ENCODE data around the gene UFC1. TPM values are rescaled to one million over a fixed set of nuclear protein-coding genes. Genes with fewer than 3 reads are reported as not detected.

The UFC1 gene
- total RNA-seq, 1 experiment from 2014 or later = 63.7 TPM

DNA sequence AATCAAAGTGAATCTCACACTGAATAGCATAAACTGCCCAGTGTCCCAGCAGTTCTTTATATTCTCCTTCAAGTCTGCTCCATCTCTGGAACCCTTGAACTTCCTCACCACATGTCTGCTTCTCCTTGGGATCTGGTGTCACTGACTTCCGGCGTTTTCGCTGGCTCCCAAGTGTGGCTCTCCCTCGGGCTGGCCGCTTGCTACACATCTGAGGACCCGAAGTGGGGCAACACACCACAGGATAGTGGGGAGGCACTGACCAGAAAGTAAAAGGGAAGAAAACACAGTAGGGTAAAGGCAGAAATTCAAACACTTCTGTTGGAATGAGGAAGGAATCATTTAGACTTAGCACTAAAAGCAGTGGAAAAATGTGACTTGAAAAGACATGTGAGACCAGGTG is 30.8 kb upstream of the UFC1 start:
- POLR2A ChIA-PET = no interaction called here
- CTCF ChIA-PET = no interaction called here
- H4K20me1 ChIP-seq (ENCODE audit: insufficient read depth) = no peaks in the 10 kb centered on the region
- BruUV-seq (replicated peaks) = no TSS peak
- no peaks in the 10 kb centered on the region for H3K27me3 ChIP-seq (ENCODE audit: insufficient read depth, low read length)
- intact Hi-C loops (cut with micrococcal nuclease) = no loop called here
- no peak overlapping the region for H2AFZ ChIP-seq (ENCODE audit: low read depth, low read length, poor library complexity, severe bottlenecking)
- RAD21 ChIA-PET (ENCODE audit: low non-redundant PET in 1 of 2, low total read pairs in 2 of 2, uncharacterized antibody in 2 of 2, unreplicated experiment in 2 of 2) = no interaction called here
- H3K4me3 ChIP-seq (replicated peaks in 1 of 2; ENCODE audit: low read depth in 1 of 2, low read length in 2 of 2) = no peak overlapping the region
- peaks cover 10 to 21% of the 10 kb centered on the region in 2 experiments for H3K4me1 ChIP-seq (ENCODE audit: control insufficient read depth in 1 of 2, insufficient read depth in 2 of 2, low read length in 2 of 2)
- DNase-seq (ENCODE audit: low read depth, low spot score) = no peak
- no peak for TF ChIP-seq CEBPB (IDR thresholded peaks at IDR 0.05; ENCODE audit: low read depth)
- TF ChIP-seq TCF7L2 (IDR thresholded peaks at IDR 0.05; ENCODE audit: borderline replicate concordance, extremely low read depth, insufficient read depth, insufficient read length) = no peak
- no peak for TF ChIP-seq YY1 (IDR thresholded peaks at IDR 0.05; ENCODE audit: extremely low read depth, insufficient replicate concordance, low read depth, low read length)
- no peak for TF ChIP-seq EZH2phosphoT487 (IDR thresholded peaks at IDR 0.05; ENCODE audit: borderline replicate concordance)
- TF ChIP-seq ZFX (IDR thresholded peaks at IDR 0.05) = no peak
- TF ChIP-seq ELF1 (IDR thresholded peaks at IDR 0.05; ENCODE audit: borderline replicate concordance, low read depth) = no peak
- TF ChIP-seq REST (IDR thresholded peaks at IDR 0.05; ENCODE audit: low read depth) = no peak
- no peak for TF ChIP-seq SRF (IDR thresholded peaks at IDR 0.05; ENCODE audit: low read depth)
- TF ChIP-seq ZBTB33 (IDR thresholded peaks at IDR 0.05; ENCODE audit: extremely low read depth, insufficient replicate concordance, low read length) = no peak
- H3K9ac ChIP-seq (ENCODE audit: low read length) = no peak overlapping the region
- peaks cover 17 to 55% of the 10 kb centered on the region in 2 experiments for H3K36me3 ChIP-seq (ENCODE audit: control insufficient read depth in 1 of 2, insufficient read depth in 2 of 2, low read length in 2 of 2)
- no peak overlapping the region for H3K27ac ChIP-seq (ENCODE audit: low read depth, low read length)
- no peak overlapping the region for H3K4me2 ChIP-seq (ENCODE audit: low read length)
- ATAC-seq = no peak
- peaks cover 47% of the 10 kb centered on the region for H3K79me2 ChIP-seq (ENCODE audit: insufficient read depth, low read length)
- no peaks in the 10 kb centered on the region for H3K9me2 ChIP-seq (ENCODE audit: insufficient read depth)
- H3K9me3 ChIP-seq (ENCODE audit: control insufficient read depth in 1 of 2, insufficient read depth in 1 of 2, low read depth in 1 of 2, low read length in 2 of 2) = no peaks in the 10 kb centered on the region
